Liver (tissue), 9 donors: ENCODE data around the gene CIDEA. TPM values are rescaled to one million over a fixed set of nuclear protein-coding genes. Genes with fewer than 3 reads are reported as not detected.

ENCODE experiments used
- DNase-seq: peaks from one replicate; pipeline ENCODE4 v3.0.0-alpha.2; 2017; ENCODE audit warnings: low spot score
- H3K27ac ChIP-seq, 2 donors: one replicate each; pipeline ENCODE4 v1.7.0; 2013; ENCODE audit warnings: inconsistent platforms in 2 of 2, low read length in 2 of 2, control low read depth in 1 of 2, low read depth in 1 of 2, mild to moderate bottlenecking in 1 of 2
- H3K27me3 ChIP-seq, 4 donors: one replicate each; pipeline versions ENCODE4 v1.6.1 to v1.7.0; 2013; ENCODE audit warnings: low read length in 3 of 4, inconsistent platforms in 1 of 4, mild to moderate bottlenecking in 1 of 4, moderate library complexity in 1 of 4; ENCODE audit not compliant: control insufficient read depth in 4 of 4, insufficient read depth in 4 of 4
- H3K36me3 ChIP-seq, 4 donors: one replicate each; pipeline versions ENCODE4 v1.6.1 to v1.7.0; 2013; ENCODE audit warnings: low read length in 3 of 4, mild to moderate bottlenecking in 3 of 4, low read depth in 1 of 4, moderate library complexity in 1 of 4; ENCODE audit not compliant: control insufficient read depth in 4 of 4, insufficient read depth in 3 of 4
- H3K4me1 ChIP-seq, 4 donors: one replicate each; pipeline versions ENCODE4 v1.6.1 to v1.7.0; 2013; ENCODE audit warnings: low read length in 3 of 4, mild to moderate bottlenecking in 3 of 4, moderate library complexity in 1 of 4; ENCODE audit not compliant: control insufficient read depth in 4 of 4, insufficient read depth in 4 of 4
- H3K4me3 ChIP-seq, 3 donors: one replicate each; pipeline versions ENCODE4 v1.6.1 to v1.7.0; 2013; ENCODE audit warnings: low read length in 3 of 3, control low read depth in 1 of 3, low read depth in 1 of 3, mild to moderate bottlenecking in 1 of 3
- H3K9ac ChIP-seq, 2 donors: one replicate each; pipeline ENCODE4 v1.7.0; 2013; ENCODE audit warnings: low read length in 2 of 2, mild to moderate bottlenecking in 2 of 2, moderate library complexity in 2 of 2, control low read depth in 1 of 2, low read depth in 1 of 2
- H3K9me3 ChIP-seq, 4 donors: one replicate each; pipeline versions ENCODE4 v1.6.1 to v1.7.0; 2013; ENCODE audit warnings: low read length in 3 of 4; ENCODE audit not compliant: control insufficient read depth in 4 of 4
- ATF3 ChIP-seq: IDR thresholded peaks from 2 replicates; pipeline ENCODE4 v1.6.1; 2016; ENCODE audit warnings: antibody characterized with exemption
- CTCF ChIP-seq: fragments of 150-350 bp; IDR thresholded peaks from 2 replicates; pipeline ENCODE4 v1.5.1; 2017; ENCODE audit warnings: improper control_type of control experiment, low read depth, low read length; ENCODE audit not compliant: missing input control
- EGR1 ChIP-seq, 2 donors: IDR thresholded peaks; 2 replicates each; pipeline ENCODE4 v1.6.1; 2016 to 2018; ENCODE audit warnings: antibody characterized with exemption in 2 of 2, low read depth in 2 of 2
- FOXA1 ChIP-seq: IDR thresholded peaks from 2 replicates; pipeline ENCODE4 v1.6.1; 2016; ENCODE audit warnings: antibody characterized with exemption
- FOXA2 ChIP-seq: IDR thresholded peaks from 2 replicates; pipeline ENCODE4 v1.6.1; 2016; ENCODE audit warnings: antibody characterized with exemption
- GABPA ChIP-seq, 2 donors: IDR thresholded peaks in 1 of 2; conservative IDR thresholded peaks in 1 of 2; 2 replicates each; pipeline ENCODE4 v1.6.1; 2016; ENCODE audit warnings: antibody characterized with exemption in 2 of 2, mild to moderate bottlenecking in 1 of 2, moderate library complexity in 1 of 2
- HNF4G ChIP-seq: IDR thresholded peaks from 2 replicates; pipeline ENCODE4 v1.6.1; 2016; ENCODE audit warnings: antibody characterized with exemption
- NR2F2 ChIP-seq: IDR thresholded peaks from 2 replicates; pipeline ENCODE4 v1.6.1; 2016; ENCODE audit warnings: antibody characterized with exemption
- RAD21 ChIP-seq, 2 donors: IDR thresholded peaks; 2 replicates each; pipeline ENCODE4 v1.6.1; 2016; ENCODE audit warnings: antibody characterized with exemption in 2 of 2, mild to moderate bottlenecking in 2 of 2
- RXRA ChIP-seq, 2 donors: IDR thresholded peaks; 2 replicates each; pipeline ENCODE4 v1.6.1; 2017 to 2018; ENCODE audit warnings: antibody characterized with exemption in 2 of 2, mild to moderate bottlenecking in 1 of 2
- SP1 ChIP-seq: IDR thresholded peaks from 2 replicates; pipeline ENCODE4 v1.6.1; 2018; ENCODE audit warnings: antibody characterized with exemption, mild to moderate bottlenecking
- TAF1 ChIP-seq: conservative IDR thresholded peaks from 2 replicates; pipeline ENCODE4 v1.6.1; 2016; ENCODE audit warnings: antibody characterized with exemption, mild to moderate bottlenecking
- YY1 ChIP-seq: IDR thresholded peaks from 2 replicates; pipeline ENCODE4 v1.6.1; 2016; ENCODE audit warnings: antibody characterized with exemption, mild to moderate bottlenecking
- WGBS: extraction: QIAGEN DNeasy Blood & Tissue Kit; methylation state at CpG from one replicate; pipeline ENCODE4 v1.1.7; 2013; 5-methylcytosine and 5-hydroxymethylcytosine counted together
- polyA plus RNA-seq, 2 donors: library from polyadenylated mRNA; stranded (reverse) in 1 of 2; unstranded in 1 of 2; fragments of 200-250 nt in 1 of 2; fragments of >200 nt in 1 of 2; fragmentation: Nextera tagmentation in 1 of 2; extraction: Ambion mirVana in 1 of 2; gene quantifications; one replicate each; pipeline versions ENCODE4 v1.2.1 to v1.2.3, GENCODE V29; 2013 to 2015
- total RNA-seq, 2 donors: library from RNA; depleted of rRNA; stranded (reverse); fragments of >200 nt; gene quantifications; one replicate each; pipeline ENCODE4 v1.2.3, GENCODE V29; 2014
- TF ChIP-seq, protein P1 (sequence below): IDR thresholded peaks from 2 replicates; pipeline ENCODE4 v1.6.1; 2016; ENCODE audit warnings: antibody characterized with exemption, mild to moderate bottlenecking
- TF ChIP-seq, protein P2 (sequence below): IDR thresholded peaks from 2 replicates; pipeline ENCODE4 v1.6.1; 2016; ENCODE audit warnings: antibody characterized with exemption
- donor health status: healthy.
- donor health status: healthy.
- donor health status: healthy.
- donor health status: healthy.
- donor health status: healthy.

Gene CIDEA
- total and polyA plus RNA-seq, 4 donors, result not detected

DNA sequence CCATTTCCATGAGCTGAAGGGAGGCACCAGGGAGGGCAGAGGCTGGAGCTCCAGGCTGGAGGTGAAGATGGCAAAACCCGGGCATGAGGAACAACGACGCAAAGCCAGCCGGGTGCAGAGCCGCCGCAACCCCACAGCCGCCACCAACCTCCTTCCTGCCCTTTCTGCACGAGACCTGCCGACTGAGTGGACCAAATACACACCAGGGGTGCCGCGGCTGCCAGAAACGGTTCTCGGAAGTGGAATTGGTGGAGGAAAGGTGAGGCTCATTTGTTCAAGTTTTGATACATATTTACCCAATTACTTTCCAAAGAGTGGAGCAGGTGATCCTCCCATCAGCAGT lies 8.4 kb upstream of the CIDEA start:
- H3K27ac ChIP-seq, result no peak overlapping the region
- no peak overlapping the region for H3K9ac ChIP-seq
- no peaks in the 10 kb centered on the region for H3K4me1 ChIP-seq
- H3K36me3 ChIP-seq, result no peaks in the 10 kb centered on the region
- H3K27me3 ChIP-seq, result no peaks in the 10 kb centered on the region
- TF ChIP-seq HNF4G, result no peak
- TF ChIP-seq YY1, result no peak
- TF ChIP-seq GABPA (IDR thresholded peaks at IDR 0.05 in 1 of 2, conservative IDR thresholded peaks at IDR 0.05 in 1 of 2), result no peak
- no peak for TF ChIP-seq FOXA2
- no peak for TF ChIP-seq TAF1
- TF ChIP-seq RXRA (IDR thresholded peaks at IDR 0.05), result no peak
- TF ChIP-seq ATF3, result no peak
- no peak for TF ChIP-seq CTCF
- TF ChIP-seq RAD21 (IDR thresholded peaks at IDR 0.05), result no peak
- TF ChIP-seq FOXA1, result no peak
- TF ChIP-seq, protein P1, sequence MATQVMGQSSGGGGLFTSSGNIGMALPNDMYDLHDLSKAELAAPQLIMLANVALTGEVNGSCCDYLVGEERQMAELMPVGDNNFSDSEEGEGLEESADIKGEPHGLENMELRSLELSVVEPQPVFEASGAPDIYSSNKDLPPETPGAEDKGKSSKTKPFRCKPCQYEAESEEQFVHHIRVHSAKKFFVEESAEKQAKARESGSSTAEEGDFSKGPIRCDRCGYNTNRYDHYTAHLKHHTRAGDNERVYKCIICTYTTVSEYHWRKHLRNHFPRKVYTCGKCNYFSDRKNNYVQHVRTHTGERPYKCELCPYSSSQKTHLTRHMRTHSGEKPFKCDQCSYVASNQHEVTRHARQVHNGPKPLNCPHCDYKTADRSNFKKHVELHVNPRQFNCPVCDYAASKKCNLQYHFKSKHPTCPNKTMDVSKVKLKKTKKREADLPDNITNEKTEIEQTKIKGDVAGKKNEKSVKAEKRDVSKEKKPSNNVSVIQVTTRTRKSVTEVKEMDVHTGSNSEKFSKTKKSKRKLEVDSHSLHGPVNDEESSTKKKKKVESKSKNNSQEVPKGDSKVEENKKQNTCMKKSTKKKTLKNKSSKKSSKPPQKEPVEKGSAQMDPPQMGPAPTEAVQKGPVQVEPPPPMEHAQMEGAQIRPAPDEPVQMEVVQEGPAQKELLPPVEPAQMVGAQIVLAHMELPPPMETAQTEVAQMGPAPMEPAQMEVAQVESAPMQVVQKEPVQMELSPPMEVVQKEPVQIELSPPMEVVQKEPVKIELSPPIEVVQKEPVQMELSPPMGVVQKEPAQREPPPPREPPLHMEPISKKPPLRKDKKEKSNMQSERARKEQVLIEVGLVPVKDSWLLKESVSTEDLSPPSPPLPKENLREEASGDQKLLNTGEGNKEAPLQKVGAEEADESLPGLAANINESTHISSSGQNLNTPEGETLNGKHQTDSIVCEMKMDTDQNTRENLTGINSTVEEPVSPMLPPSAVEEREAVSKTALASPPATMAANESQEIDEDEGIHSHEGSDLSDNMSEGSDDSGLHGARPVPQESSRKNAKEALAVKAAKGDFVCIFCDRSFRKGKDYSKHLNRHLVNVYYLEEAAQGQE, result no peak
- TF ChIP-seq, protein P2, sequence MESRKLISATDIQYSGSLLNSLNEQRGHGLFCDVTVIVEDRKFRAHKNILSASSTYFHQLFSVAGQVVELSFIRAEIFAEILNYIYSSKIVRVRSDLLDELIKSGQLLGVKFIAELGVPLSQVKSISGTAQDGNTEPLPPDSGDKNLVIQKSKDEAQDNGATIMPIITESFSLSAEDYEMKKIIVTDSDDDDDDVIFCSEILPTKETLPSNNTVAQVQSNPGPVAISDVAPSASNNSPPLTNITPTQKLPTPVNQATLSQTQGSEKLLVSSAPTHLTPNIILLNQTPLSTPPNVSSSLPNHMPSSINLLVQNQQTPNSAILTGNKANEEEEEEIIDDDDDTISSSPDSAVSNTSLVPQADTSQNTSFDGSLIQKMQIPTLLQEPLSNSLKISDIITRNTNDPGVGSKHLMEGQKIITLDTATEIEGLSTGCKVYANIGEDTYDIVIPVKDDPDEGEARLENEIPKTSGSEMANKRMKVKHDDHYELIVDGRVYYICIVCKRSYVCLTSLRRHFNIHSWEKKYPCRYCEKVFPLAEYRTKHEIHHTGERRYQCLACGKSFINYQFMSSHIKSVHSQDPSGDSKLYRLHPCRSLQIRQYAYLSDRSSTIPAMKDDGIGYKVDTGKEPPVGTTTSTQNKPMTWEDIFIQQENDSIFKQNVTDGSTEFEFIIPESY, result no peak
- H3K9me3 ChIP-seq, result no peaks in the 10 kb centered on the region
- DNase-seq, result no peak
- no peak overlapping the region for H3K4me3 ChIP-seq
- 94% methylated on average over 13 of the region's 13 CpGs for WGBS

- Histone ChIP-seq H3K36me3 (no peaks in the 10 kb centered on the region), H3K9me3 (no peaks in the 10 kb centered on the region), H3K4me1 (no peaks in the 10 kb centered on the region), H3K27ac (no peak overlapping the region), H3K4me3 (no peak overlapping the region), H3K27me3 (no peaks in the 10 kb centered on the region), H3K9ac (no peak overlapping the region)
- WGBS, result 48% methylated on average over 32 of the region's 32 CpGs
- no peak for TF ChIP-seq NR2F2
- TF ChIP-seq, protein P2, result no peak
- TF ChIP-seq GABPA (IDR thresholded peaks at IDR 0.05 in 1 of 2, conservative IDR thresholded peaks at IDR 0.05 in 1 of 2), result no peak
- no peak for TF ChIP-seq HNF4G
- peak in 1 of 2 donors; percentile 4 for TF ChIP-seq RAD21 (IDR thresholded peaks at IDR 0.05)
- no peak for TF ChIP-seq EGR1 (IDR thresholded peaks at IDR 0.05; ENCODE audit: low read depth in 2 of 2)
- TF ChIP-seq YY1, result no peak
- TF ChIP-seq SP1, result no peak
- peak; percentile 47 for DNase-seq
Measured at GRCh38 chr18:12246849-12247808, 7.0 kb upstream of the CIDEA start.
